ENCODE data around the gene RAD23B.

The RAD23B gene

DNA sequence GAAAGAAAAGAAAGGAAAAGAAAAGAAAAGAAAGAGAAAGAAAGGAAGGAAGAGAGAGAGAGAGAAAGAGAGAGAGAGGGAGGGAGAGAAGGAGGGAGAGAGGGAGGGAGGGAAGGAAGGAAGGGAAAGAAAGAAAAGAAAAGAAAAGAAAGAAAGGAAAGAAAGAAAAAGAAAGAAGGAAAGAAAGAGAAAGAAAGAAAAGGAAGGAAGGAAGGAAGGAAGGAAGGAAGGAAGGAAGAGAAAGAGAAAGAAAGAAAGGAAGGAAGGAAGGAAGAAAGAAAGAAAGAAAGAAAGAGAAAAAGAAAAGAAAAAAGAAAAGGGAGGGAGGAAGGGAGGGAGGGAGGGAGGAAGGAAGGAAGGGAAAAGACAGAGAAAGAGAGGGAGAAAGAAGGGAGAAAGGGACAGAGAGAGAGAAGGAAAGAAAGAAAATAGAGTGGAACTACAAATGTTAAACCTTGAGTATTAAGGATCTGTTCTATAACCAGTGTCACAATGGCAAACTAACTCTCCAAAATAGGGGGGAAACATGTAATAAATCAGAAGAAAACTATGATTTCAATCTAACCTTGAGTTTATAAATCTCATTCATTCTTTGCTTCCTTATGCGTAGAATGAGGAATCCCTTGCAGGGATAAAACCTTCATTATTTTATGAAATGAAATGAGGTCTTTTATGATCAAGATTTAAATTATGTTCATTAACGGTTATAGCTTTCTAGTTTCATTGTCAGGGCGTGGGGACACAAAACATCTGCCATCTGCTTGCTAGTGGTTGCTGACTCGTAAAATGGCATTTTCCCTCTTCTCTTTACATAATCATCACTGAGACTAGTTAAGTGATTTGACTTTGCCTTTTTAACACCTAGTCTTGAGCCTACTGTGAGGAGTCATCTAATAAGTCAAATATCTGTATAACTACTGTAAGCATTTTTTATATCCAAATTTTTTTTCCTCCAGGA lies 40.7 kb upstream of the RAD23B start:
- no peak for TF ChIP-seq CTCF (IDR thresholded peaks at IDR 0.05; ENCODE audit: low read depth, low read length)
- DNase-seq, result no peak
- Histone ChIP-seq H3K36me3 (no peaks in the 10 kb centered on the region), H3K27me3 (ENCODE audit: insufficient read depth, low read depth, severe bottlenecking) (no peaks in the 10 kb centered on the region), H3K9me3 (ENCODE audit: severe bottlenecking) (no peaks in the 10 kb centered on the region), H3K27ac (no peak overlapping the region), H3K4me3 (ENCODE audit: low read depth, low read length) (no peak overlapping the region)

DNA sequence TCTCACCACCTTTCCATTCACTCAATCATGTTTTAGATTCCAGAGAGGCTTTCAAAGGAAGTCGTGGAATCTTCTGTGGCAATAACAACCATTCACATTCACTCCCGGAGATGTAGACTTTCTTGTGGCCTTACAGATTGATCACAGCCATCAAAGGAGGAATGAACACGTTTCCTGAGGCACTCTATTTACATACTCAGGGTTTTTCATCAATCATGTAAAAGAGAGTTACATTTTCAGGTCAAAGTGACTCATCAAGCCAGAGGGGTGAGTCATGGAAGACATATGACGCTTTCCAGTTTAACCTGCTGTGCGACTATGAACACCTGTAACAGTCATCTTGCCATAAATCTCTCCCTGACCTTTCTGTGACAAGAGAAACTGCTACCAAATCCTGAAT lies 39.3 kb upstream of the RAD23B start:
- Histone ChIP-seq H3K4me3 (ENCODE audit: low read depth, low read length) (no peak overlapping the region), H3K27me3 (ENCODE audit: insufficient read depth, low read depth, severe bottlenecking) (no peaks in the 10 kb centered on the region), H3K36me3 (no peaks in the 10 kb centered on the region), H3K27ac (no peak overlapping the region), H3K9me3 (ENCODE audit: severe bottlenecking) (no peaks in the 10 kb centered on the region)
- no peak for DNase-seq
- no peak for TF ChIP-seq CTCF (IDR thresholded peaks at IDR 0.05; ENCODE audit: low read depth, low read length)

DNA sequence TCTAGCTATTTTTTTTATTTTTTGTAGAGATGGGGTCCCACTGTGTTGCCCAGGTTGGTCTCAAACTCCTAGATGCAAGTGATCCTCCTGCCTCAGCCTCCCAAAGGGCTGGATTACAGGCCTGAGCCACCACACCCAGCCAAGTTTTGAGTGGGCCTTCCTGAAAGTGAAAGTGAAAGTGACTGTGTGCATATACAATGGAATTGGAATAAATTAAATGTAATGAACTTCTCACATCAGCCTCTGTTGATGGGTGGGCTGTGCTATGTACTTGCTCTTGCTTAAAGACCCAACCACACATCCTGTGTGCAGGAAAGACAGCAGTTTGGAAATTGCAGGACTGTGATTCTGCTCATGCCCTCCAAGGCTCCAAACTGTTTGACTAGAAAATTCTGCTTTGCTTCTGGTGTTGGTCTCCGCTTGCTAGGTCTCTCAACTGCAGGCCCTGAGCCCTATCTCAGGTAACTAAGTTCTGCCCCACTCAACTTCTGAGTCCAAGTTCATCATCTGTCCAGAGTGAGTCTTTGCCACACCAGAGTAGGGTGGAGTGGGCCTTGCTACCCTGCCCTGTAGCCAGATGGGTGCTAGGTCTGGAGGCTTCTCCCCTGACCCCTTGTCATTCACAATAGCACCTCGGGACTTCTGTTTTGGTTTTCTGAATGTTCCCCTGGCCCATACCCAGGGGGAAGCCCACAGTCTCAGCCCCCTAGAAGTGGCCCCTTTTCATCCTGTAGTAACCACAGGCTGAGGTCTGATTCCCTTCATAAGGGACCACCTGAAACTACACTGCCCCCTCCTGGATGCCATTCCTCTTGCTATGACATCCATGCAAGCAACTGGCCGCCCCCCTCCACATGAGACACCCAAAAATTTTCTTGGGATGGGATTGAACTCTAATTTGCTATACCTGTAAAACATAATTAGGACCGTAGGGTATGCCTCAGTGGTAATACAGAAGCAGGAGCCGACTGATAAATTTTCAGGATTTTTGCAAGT lies 36.5 kb upstream of the RAD23B start:
- peak; percentile 71 for DNase-seq
- Histone ChIP-seq H3K27me3 (ENCODE audit: insufficient read depth, low read depth, severe bottlenecking) (no peaks in the 10 kb centered on the region), H3K27ac (no peak overlapping the region), H3K36me3 (no peaks in the 10 kb centered on the region), H3K9me3 (ENCODE audit: severe bottlenecking) (no peaks in the 10 kb centered on the region), H3K4me3 (ENCODE audit: low read depth, low read length) (no peak overlapping the region)
- peak; percentile 69 for TF ChIP-seq CTCF (IDR thresholded peaks at IDR 0.05; ENCODE audit: low read depth, low read length)

GRCh38 chr9:107248714-107249113 lies 34.4 kb upstream of the RAD23B start:
- Histone ChIP-seq H3K9me3 (ENCODE audit: severe bottlenecking) (no peaks in the 10 kb centered on the region), H3K27me3 (ENCODE audit: insufficient read depth, low read depth, severe bottlenecking) (no peaks in the 10 kb centered on the region), H3K27ac (no peak overlapping the region), H3K36me3 (no peaks in the 10 kb centered on the region), H3K4me3 (ENCODE audit: low read depth, low read length) (no peak overlapping the region)
- no peak for DNase-seq
- TF ChIP-seq CTCF (IDR thresholded peaks at IDR 0.05; ENCODE audit: low read depth, low read length), result no peak

GRCh38 chr9:107249131-107249533 lies 33.9 kb upstream of the RAD23B start:
- TF ChIP-seq CTCF (IDR thresholded peaks at IDR 0.05; ENCODE audit: low read depth, low read length), result no peak
- Histone ChIP-seq H3K9me3 (ENCODE audit: severe bottlenecking) (no peaks in the 10 kb centered on the region), H3K4me3 (ENCODE audit: low read depth, low read length) (no peak overlapping the region), H3K36me3 (no peaks in the 10 kb centered on the region), H3K27ac (no peak overlapping the region), H3K27me3 (ENCODE audit: insufficient read depth, low read depth, severe bottlenecking) (no peaks in the 10 kb centered on the region)
- no peak for DNase-seq

Data from WERI-Rb-1 (cell line).